Fibroblast of skin of scalp (primary cell): ENCODE measurements around the gene RER1.
A peak's percentile ranks its signal among the peaks of the same experiment; 100 is the strongest.
"Not testable (repeated sequence)": the region's sequence is repeated elsewhere in the genome, so short reads cannot be mapped to it uniquely, and the experiment has no call there.

Experiments used
- DNase-seq: peaks from one replicate; pipeline ENCODE4 v3.0.0-alpha.2; 2013

RER1 gene

GRCh38 chr1:2429780-2430591, 38.3 kb downstream of the RER1 start:
- no peak for DNase-seq

DNA sequence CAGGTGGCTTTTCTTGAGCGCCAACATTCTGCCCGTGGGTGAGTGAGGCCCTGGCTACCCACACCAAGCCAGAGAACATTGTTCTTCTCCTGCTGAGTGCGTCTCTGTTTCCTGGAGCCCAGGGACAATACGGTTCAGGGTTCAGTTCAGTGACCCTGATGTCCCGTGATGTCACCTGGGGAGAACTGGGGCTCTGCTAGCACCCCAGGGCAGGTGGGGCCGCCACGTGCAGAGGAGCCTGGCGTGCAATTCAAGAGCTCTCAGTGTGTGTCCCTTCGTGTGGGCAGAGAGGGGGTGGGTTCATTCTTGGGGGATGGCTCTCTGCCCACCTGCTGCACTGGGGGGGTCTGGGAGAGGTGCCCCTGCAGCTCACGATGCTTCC, 38.9 kb downstream of the RER1 start:
- no peak for DNase-seq

DNA sequence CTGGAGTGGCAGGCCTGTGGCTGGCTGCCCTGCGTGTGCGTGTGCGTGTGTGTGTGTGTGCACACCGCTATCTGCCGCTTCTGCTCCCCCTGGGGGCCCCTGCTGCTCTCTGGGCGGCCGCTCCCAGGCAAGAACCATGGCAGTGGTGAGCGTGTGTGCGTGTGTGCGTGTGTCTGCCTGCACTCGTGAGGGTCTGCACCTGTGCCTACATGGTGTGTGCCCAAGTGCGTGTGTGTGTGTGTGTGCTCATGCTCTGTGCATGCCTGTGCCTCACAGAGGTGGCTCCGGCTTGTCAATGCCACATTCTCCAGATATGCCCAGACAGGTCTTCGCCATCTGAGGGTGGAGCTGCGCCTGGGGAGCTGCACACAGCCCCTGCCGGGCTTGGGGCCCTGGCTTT, 39.5 kb downstream of the RER1 start:
- DNase-seq, result no peak

DNA sequence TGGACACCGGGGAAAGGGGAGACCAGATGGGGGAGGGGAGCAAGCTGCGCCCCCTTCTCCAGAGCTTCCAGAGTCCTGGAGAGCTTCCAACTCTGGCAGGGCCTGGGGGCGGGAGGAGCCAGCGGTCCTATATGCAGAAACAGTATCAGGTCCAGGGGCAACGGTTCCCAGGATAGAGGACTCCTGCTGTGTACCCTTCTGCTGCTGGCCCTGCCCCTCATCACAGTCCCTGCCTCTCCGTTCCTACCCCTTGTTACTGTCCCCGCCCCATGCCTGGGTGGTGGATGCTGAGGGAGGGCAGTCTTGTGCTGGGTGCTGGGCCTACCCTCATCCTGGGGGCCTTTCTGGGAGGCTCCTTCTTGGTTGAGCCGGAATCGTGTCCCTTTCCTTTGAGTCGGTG, 39.9 kb downstream of the RER1 start:
- DNase-seq, result no peak

DNA sequence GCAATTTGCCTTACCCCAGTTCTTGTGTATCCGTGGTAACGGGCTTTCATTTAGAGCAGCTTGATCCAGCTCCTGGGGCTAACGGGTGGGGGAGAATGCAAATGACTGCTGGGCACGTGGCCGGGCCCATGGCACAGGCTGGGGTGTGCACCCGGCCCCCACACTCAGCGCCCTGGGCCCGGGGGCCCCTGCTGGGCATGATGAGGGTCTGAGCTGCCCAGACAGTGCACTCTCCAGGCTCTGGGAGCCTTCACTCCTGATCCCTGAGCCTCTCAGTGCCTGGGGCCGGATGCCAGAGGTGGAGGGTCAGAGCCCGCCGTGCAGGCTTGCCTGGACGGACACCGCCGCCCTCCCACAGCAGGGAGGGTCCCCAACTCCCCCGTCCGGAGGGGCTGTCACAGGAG, 40.8 kb downstream of the RER1 start:
- no peak for DNase-seq

GRCh38 chr1:2433196-2433595, 41.6 kb downstream of the RER1 start:
- DNase-seq, result no peak

GRCh38 chr1:2433936-2434655, 42.5 kb downstream of the RER1 start:
- DNase-seq, result no peak

GRCh38 chr1:2435091-2435490, 43.5 kb downstream of the RER1 start:
- no peak for DNase-seq

DNA sequence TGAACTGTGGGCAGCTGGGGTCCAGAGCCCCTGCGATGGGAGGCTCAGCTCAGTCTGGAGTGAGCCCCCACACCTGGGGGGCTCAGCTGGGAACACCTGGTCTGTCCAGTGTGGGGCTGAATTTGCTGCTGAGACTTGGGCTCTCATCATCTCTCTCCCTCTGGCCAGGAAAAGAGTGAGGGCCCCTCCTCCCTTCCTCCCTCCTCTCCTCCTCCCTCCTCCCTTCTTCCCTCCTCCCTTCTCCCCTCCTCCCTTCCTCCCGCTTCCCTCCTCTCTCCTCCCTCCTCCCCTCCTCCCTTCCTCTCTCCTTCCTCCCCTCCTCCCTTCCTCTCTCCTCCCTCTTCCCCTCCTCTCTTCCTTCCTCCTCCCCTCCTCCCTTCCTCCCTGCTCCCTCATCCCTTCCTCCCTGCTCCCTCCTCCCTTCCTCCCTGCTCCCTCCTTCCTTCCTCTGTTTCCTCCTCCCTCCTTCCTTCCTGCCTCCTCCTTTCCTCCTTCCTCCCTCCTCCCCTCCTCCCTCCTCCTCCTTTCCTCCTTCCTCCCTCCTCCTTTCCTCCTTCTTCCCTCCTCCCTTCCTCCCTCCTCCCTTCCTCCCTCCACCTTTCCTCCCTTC, 44.2 kb downstream of the RER1 start:
- no peak for DNase-seq

DNA sequence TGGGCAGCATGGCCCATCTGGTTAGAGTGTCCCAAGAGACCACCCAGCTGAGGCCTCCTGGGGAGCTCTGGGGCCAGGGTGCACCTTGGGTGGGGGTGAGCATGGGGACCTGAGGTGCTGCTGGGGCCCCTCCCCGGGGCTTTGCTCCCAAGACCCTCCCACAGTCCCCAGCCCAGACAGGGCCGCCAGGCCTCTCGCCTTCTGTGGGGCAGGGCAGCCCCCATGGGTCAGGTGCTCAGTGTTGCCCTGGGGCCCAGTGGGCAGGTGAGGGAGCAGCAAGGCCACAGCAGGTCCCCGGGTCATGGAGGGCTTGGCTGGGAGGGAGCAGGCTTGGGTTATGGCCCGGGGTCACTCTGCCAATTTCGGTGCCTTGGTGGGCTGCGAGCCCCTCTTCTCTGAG, 45.2 kb downstream of the RER1 start:
- no peak for DNase-seq

DNA sequence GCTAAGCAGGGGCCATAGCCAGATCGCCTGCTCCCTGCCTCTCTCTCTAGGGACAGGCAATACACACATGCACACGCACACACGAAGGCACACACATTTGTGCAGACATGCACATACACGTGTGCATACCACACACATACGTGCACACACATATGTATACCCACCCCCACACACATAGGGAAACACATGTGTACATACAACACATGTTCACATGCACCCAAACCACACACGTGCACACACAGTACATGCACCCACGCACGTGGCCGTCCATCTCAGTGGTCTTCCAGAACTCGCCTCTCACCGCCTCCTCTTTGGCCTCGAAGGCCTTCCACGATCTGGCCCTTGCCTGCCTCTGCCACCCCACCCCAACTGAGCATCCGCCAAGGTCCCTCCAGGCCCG, 46.0 kb downstream of the RER1 start:
- no peak for DNase-seq

- no peak for DNase-seq
Measured at GRCh38 chr1:2438038-2438437, 46.4 kb downstream of the RER1 start.

DNA sequence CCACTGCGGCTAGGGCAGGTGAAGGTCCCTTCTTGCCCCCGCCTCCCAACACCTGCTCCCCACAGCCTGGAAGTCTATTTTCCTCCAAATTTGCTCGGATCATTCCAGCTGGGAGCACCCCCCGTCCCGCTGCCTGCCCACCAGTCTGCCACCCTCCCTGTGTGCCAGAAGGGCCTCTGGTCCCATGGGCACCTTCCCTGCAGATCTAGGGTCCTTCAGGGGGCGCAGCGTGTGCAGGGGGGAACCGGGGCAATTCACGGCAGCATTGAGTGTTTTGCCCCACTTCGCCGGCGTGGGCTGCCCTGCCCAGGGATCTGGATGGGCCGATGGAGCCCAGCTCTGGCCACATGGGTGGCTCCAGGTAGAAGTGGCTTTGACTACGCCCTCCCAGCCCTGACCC, 47.0 kb downstream of the RER1 start:
- no peak for DNase-seq

DNA sequence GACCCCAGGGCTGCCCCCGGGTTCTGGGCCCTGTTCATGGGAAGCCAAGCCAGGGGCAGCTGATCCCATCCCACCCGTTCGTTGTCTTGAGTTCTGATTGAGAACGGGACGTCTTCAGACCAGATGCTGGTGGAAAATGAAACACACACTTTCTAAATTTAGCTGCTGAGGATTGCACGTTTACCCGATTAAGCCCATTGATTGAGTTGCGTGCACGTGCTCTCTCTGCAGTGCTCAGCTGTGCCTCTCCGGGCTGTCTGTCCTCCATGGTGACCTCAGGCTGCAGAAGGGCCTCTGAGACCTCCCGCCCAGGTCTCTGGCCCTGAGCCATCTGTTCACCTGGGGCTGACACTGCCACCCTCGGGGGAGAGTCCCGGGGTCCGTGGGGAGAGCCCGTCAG, 47.7 kb downstream of the RER1 start:
- DNase-seq, result no peak

- DNase-seq, result not testable (repeated sequence)
Measured at GRCh38 chr1:2440346-2440745, 48.7 kb downstream of the RER1 start.

GRCh38 chr1:2441746-2442145, 50.1 kb downstream of the RER1 start:
- no peak for DNase-seq

- no peak for DNase-seq
Measured at GRCh38 chr1:2442661-2443060, 51.0 kb downstream of the RER1 start.

DNA sequence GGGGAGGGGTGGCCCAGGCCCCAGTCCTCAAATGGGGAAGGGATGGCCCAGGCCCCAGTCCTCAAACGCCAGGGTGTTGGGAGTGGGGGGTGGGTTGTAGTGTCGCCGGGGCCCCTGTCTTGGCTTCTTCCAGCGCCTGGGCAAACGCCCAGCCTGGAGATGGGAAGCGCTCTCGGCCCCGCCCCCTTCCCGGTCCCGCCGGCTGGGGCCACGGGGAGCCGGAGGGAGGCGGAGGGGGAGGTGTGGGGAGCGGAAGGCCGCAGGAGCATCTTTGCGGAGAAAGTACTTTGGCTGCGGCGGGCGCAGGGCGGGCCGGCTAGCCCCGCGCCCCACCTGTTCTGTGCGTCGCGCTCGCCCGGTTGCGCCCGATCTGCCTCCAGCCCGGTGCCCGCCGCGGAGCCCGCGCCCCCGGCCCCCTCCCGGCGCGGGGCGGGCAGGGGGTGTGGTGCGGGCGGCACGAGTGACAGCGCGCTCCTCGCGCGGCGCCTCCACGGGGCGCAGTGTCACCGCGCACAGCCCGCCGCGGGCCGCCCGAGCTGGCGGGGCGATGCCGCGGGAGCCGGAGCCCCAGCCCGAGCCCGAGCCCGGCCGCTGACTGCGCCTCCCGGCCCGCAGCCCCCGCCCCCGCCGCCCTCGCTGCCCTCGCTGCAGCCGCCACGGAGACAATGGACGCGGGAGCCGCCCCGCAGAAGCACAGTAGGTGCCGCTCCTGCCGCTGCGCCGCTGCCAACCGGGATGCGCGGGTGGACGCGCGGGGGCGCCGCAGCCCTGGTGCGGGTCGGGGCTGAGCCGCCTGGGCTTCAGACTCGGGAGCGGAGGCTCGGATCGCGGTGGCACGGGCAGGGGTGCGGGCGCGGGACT, 51.9 kb downstream of the RER1 start:
- DNase-seq, result no peak

DNA sequence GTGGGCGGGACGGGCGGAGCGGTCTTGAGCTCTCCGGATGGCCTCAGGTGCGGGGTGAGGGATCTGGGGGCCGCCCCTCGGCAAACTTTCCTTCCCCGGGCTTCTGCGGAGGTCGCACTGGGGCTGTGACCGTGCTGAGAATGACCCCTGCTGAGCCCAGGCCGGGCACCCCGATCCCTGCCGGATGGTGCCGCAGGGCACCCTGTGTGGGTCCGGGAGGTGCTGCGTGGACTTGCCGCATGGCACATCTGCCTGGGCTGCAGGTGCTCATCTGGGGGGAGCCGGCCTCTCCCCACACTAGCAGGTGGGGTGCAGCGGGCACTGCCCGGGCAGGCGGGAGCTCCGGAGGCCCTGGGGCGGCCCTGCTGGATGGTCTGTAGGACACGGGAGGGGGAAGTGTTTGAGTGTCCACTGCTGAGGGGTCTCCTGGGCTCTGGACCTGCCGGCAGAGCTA, 52.5 kb downstream of the RER1 start:
- DNase-seq, result no peak

- no peak for DNase-seq
Measured at GRCh38 chr1:2445162-2445822, 53.7 kb downstream of the RER1 start.

GRCh38 chr1:2445823-2446215, 54.2 kb downstream of the RER1 start:
- no peak for DNase-seq

GRCh38 chr1:2446394-2446793, 54.8 kb downstream of the RER1 start:
- peak; percentile 35 for DNase-seq
